ENCODE results near the gene RINT1. TPM values are rescaled to one million over a fixed set of nuclear protein-coding genes. Genes with fewer than 3 reads are reported as not detected.
A peak's percentile ranks its signal among the peaks of the same experiment; 100 is the strongest.

Gene RINT1
- total RNA-seq, 1 donor from 2014 or later = 8.9 TPM

DNA sequence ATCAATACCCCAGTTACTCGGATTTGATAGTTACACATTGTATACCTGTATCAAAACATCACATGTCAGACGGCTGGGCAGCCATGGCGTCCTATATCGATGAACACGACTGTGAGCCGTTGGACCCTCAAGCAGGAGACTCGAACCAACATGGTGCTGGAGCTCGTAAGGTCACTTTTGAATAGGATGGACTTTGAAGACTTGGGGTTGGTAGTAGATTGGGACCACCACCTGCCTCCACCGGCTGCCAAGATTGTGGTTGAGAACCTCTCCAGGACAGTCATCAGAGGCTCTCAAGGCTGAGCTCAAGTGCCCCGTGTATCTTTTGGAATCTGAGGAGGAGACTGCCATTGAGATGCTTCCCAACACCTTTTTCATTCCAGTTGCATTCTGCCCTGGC, 1.9 kb upstream of the RINT1 start:
- Histone ChIP-seq H3K4me1 (peaks cover 0 to 12% of the 10 kb centered on the region in 2 donors), H3K27ac (no peak overlapping the region), H3K9me3 (no peaks in the 10 kb centered on the region), H3K4me3 (no peak overlapping the region), H3K36me3 (no peaks in the 10 kb centered on the region), H3K27me3 (no peaks in the 10 kb centered on the region)
- TF ChIP-seq, protein P1, sequence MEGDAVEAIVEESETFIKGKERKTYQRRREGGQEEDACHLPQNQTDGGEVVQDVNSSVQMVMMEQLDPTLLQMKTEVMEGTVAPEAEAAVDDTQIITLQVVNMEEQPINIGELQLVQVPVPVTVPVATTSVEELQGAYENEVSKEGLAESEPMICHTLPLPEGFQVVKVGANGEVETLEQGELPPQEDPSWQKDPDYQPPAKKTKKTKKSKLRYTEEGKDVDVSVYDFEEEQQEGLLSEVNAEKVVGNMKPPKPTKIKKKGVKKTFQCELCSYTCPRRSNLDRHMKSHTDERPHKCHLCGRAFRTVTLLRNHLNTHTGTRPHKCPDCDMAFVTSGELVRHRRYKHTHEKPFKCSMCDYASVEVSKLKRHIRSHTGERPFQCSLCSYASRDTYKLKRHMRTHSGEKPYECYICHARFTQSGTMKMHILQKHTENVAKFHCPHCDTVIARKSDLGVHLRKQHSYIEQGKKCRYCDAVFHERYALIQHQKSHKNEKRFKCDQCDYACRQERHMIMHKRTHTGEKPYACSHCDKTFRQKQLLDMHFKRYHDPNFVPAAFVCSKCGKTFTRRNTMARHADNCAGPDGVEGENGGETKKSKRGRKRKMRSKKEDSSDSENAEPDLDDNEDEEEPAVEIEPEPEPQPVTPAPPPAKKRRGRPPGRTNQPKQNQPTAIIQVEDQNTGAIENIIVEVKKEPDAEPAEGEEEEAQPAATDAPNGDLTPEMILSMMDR (IDR thresholded peaks at IDR 0.05) = no peak
- DNase-seq (ENCODE audit: low spot score in 2 of 2) = no peak
- intact Hi-C loops (cut with DNase I) = loop anchor here (5.0 kb wide), 1 partner anchor 548 kb away; no protein-coding TSS in a partner anchor

DNA sequence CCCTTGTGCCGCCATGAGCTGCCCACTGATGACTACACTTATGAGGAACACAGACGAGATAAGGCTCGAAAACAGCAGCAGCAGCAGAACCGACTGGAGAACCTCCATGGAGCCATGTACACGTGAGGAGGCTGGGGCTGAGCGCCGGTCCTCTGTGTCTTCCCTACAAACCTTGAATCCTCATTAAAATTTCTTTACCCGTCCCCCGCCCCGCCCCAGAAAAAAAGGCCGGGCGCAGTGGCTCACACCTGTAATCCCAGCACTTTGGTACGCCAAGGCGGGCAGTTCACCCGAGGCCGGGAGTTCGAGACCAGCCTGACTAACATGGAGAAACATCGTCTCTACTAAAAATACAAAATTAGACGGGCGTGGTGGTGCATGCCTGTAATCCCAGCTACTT, 1.5 kb upstream of the RINT1 start:
- Histone ChIP-seq H3K27me3 (no peaks in the 10 kb centered on the region), H3K36me3 (no peaks in the 10 kb centered on the region), H3K27ac (no peak overlapping the region), H3K4me3 (no peak overlapping the region), H3K9me3 (no peaks in the 10 kb centered on the region), H3K4me1 (peaks cover 0 to 12% of the 10 kb centered on the region in 2 donors)
- DNase-seq (ENCODE audit: low spot score in 2 of 2) = no peak
- intact Hi-C loops (cut with DNase I) = loop anchor here (5.0 kb wide), 1 partner anchor 548 kb away; no protein-coding TSS in a partner anchor
- TF ChIP-seq, protein P1 (IDR thresholded peaks at IDR 0.05) = no peak

DNA sequence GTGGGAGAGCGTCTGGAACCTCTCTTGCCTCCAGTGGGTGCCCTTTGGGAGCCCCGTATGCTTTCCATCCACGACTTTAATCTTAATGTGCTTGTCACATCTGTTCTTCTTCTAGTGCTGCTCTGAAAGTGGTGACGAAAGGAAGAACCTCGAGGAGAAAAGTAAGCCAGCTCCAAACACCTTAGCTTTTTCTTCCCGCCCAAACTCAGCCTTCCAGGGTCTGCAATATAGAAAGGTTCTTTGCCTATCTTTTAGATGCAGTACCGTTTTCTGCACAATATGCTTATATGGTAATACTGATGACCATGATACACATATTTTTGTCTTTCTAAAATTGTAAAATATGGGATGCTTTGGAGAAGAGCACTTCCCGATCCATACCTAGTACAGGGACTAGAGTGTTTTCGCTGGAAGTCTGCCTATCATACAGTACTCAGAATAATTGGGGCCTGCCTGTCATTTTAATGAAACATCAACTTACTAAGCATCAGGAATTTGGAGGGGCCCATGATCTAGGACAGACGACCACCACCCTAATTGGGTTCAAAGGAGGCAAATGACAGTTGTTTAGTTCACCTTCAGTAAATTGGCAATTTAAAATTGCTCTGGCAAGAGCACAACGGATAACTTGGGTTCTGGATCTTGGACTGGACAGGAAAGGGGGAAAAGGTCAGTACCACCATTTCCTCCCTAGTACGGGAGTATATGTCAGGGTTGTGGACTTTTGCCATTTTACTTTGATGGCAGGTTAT, 884 bp downstream of the RINT1 start:
- peak overlapping the region; percentile 70 for H3K4me3 ChIP-seq
- no peaks in the 10 kb centered on the region for H3K9me3 ChIP-seq
- H3K36me3 ChIP-seq = peaks cover 8 to 9% of the 10 kb centered on the region in 2 donors
- H3K27ac ChIP-seq = peak overlapping the region in 1 of 2 donors; percentile 80
- peaks cover 0 to 12% of the 10 kb centered on the region in 2 donors for H3K4me1 ChIP-seq
- TF ChIP-seq, protein P1 (IDR thresholded peaks at IDR 0.05) = no peak
- no peaks in the 10 kb centered on the region for H3K27me3 ChIP-seq
- no peak for DNase-seq (ENCODE audit: low spot score in 2 of 2)
- intact Hi-C loops (cut with DNase I) = loop anchor here (1.0 to 5.0 kb wide), 2 partner anchors 11 to 551 kb away; partner anchors contain the start of gene PUS7

- TF ChIP-seq, protein P1 (IDR thresholded peaks at IDR 0.05) = no peak
- no peak overlapping the region for H3K4me3 ChIP-seq
- intact Hi-C loops (cut with DNase I) = no loop called here
- no peaks in the 10 kb centered on the region for H3K9me3 ChIP-seq
- H3K27me3 ChIP-seq = no peaks in the 10 kb centered on the region
- no peak for DNase-seq (ENCODE audit: low spot score in 2 of 2)
- peaks cover 0 to 4% of the 10 kb centered on the region in 2 donors for H3K4me1 ChIP-seq
- no peak overlapping the region for H3K27ac ChIP-seq
- peaks cover 41 to 60% of the 10 kb centered on the region in 2 donors for H3K36me3 ChIP-seq
These were observed 6.3 kb downstream of the RINT1 start for GRCh38 chr7:105538339-105538738.

- TF ChIP-seq, protein P1 (IDR thresholded peaks at IDR 0.05) = no peak
- no peak for DNase-seq (ENCODE audit: low spot score in 2 of 2)
- Histone ChIP-seq H3K27ac (no peak overlapping the region), H3K36me3 (peaks cover 71 to 74% of the 10 kb centered on the region in 2 donors), H3K9me3 (no peaks in the 10 kb centered on the region), H3K4me3 (no peak overlapping the region), H3K4me1 (no peaks in the 10 kb centered on the region), H3K27me3 (no peaks in the 10 kb centered on the region)
- intact Hi-C loops (cut with DNase I) = no loop called here
These were observed 27.9 kb downstream of the RINT1 start for GRCh38 chr7:105559926-105560325.
